ENCODE results near the gene NEGR1. TPM values are rescaled to one million over a fixed set of nuclear protein-coding genes. Genes with fewer than 3 reads are reported as not detected.

Gene NEGR1
- total RNA-seq, 1 donor from 2014 or later: not detected

DNA sequence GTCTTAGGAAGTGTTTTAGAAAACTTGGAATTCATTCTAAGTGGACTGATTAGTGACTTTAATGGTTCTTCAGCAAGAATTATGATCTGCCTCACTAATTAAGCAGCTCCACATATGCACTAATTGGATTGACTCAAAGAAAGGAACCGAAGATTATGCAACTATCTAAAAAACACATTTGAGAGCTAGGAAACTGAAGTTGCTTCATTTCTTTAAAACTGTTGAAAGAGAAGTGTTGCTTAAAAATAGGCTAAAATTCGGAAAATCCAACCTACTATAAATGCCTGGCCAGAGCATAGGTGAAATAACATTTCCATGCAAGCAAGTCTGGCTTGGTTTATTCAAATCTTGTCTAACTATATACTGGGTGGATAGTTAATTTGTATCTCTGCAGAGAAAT lies 698.6 kb downstream of the NEGR1 start:
- DNase-seq (ENCODE audit: low spot score): no peak
- H3K27ac Mint-ChIP-seq: no peak overlapping the region
- H3K27me3 Mint-ChIP-seq (ENCODE audit: low read depth): no peaks in the 10 kb centered on the region
- intact Hi-C loops (cut with micrococcal nuclease): no loop called here
- no peaks in the 10 kb centered on the region for H3K36me3 Mint-ChIP-seq (ENCODE audit: low read depth)
- no peak overlapping the region for H3K4me3 Mint-ChIP-seq (ENCODE audit: low read depth)
- H3K4me1 Mint-ChIP-seq (ENCODE audit: low read depth): no peaks in the 10 kb centered on the region
- no peaks in the 10 kb centered on the region for H3K9me3 Mint-ChIP-seq

DNA sequence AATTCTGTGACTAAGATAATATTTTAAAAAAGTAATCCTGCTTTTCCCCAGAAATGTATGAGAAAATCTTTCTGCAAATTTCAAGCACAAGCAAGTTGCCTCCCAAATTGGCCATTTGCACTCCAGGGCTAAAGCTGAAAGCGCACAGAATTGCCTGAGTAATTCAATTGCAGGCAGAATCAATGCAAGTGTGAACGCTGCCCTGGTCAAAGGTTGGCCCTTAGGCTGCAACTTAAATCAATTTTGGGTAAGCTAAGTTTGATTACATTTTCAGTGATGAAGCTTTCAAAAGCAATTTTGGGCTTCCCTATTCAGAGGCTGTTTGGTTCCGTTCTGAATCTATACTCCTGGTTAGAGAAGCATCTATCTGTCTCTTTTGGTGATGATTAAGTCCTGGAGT lies 699.7 kb downstream of the NEGR1 start:
- H3K4me3 Mint-ChIP-seq (ENCODE audit: low read depth): no peak overlapping the region
- H3K4me1 Mint-ChIP-seq (ENCODE audit: low read depth): no peaks in the 10 kb centered on the region
- intact Hi-C loops (cut with micrococcal nuclease): no loop called here
- no peaks in the 10 kb centered on the region for H3K27me3 Mint-ChIP-seq (ENCODE audit: low read depth)
- no peak overlapping the region for H3K27ac Mint-ChIP-seq
- DNase-seq (ENCODE audit: low spot score): no peak
- H3K9me3 Mint-ChIP-seq: no peaks in the 10 kb centered on the region
- no peaks in the 10 kb centered on the region for H3K36me3 Mint-ChIP-seq (ENCODE audit: low read depth)

DNA sequence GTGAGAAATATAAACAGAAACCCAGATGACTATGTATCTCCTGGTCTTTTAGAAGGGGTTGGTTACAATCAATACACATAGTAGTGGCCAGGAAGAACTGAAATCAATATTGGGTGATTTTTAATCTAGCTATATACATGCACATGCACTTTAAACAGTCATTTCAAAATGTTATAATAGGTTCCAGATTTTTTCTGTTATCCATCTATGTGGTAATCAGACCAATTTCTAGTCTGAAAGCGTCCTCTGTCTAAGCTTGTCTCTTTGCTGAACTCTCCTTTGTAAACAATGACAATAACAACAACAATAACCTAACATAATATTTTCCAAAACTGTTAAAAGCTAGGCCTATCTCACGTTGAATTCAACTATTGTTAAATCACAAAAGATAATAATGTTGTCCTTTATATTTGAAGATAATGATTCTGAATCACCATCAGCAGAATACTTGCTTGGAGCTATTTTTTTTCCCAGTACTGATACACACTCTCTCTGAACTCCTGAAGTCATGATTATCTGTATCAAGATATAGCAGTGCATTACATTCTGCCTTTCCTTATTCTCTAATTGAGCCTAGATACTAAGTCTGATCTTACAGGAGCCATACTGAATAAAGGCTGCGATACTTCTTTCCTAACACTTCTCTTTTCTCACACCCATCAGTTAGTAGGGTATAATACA lies 704.7 kb downstream of the NEGR1 start:
- intact Hi-C loops (cut with micrococcal nuclease): no loop called here
- H3K36me3 Mint-ChIP-seq (ENCODE audit: low read depth): no peaks in the 10 kb centered on the region
- no peaks in the 10 kb centered on the region for H3K4me1 Mint-ChIP-seq (ENCODE audit: low read depth)

DNA sequence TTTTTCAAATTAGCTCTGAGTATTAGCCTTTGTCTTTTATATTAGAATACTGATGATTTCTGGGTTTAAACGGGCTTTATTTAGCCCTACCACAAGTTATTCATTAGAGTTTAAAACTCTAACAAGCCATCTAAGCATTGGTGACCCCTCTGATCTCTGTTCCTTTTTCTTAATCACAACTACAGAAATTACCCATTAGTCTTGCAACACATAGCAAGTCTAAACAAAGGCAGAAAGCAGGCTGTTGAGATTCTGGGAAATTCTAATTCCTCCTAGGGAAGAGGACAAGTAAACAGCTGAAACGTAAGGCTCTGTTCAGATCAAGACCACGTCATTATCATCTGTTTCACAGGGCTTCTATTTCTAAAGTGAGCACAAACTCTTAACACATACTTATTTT lies 710.3 kb downstream of the NEGR1 start:
- Mint-ChIP-seq H3K36me3 (ENCODE audit: low read depth) (no peaks in the 10 kb centered on the region), H3K27me3 (ENCODE audit: low read depth) (no peaks in the 10 kb centered on the region), H3K27ac (no peak overlapping the region), H3K4me1 (ENCODE audit: low read depth) (no peaks in the 10 kb centered on the region), H3K4me3 (ENCODE audit: low read depth) (no peak overlapping the region), H3K9me3 (no peaks in the 10 kb centered on the region)
- no peak for DNase-seq (ENCODE audit: low spot score)
- intact Hi-C loops (cut with micrococcal nuclease): no loop called here

More for the DNA sequence above, 704.7 kb downstream of the NEGR1 start:
- H3K9me3 Mint-ChIP-seq: no peaks in the 10 kb centered on the region
- DNase-seq (ENCODE audit: low spot score): no peak
- no peaks in the 10 kb centered on the region for H3K27me3 Mint-ChIP-seq (ENCODE audit: low read depth)
- H3K27ac Mint-ChIP-seq: no peak overlapping the region
- no peak overlapping the region for H3K4me3 Mint-ChIP-seq (ENCODE audit: low read depth)

DNA sequence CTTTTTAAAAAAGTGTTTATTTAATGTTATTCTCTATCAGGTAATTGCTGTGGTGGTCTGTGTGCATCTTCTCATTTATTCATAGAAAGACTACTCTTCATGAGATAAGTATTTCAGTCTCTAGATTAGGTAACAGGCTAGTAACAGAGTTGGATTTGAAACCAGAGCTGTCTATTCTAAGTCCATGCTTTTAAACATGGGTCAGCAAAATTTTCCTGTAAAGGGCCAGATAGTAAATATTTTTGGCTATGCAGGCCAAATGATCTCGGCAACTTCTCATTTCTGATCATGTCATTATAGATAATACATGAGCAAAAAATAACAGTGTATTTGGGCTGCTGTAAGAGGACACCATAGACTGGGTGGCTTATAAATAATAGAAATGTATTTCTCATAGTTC lies 715.9 kb downstream of the NEGR1 start:
- intact Hi-C loops (cut with micrococcal nuclease): no loop called here
- no peak for DNase-seq (ENCODE audit: low spot score)
- Mint-ChIP-seq H3K36me3 (ENCODE audit: low read depth) (no peaks in the 10 kb centered on the region), H3K4me1 (ENCODE audit: low read depth) (no peaks in the 10 kb centered on the region), H3K27me3 (ENCODE audit: low read depth) (no peaks in the 10 kb centered on the region), H3K4me3 (ENCODE audit: low read depth) (no peak overlapping the region), H3K27ac (no peak overlapping the region), H3K9me3 (no peaks in the 10 kb centered on the region)

DNA sequence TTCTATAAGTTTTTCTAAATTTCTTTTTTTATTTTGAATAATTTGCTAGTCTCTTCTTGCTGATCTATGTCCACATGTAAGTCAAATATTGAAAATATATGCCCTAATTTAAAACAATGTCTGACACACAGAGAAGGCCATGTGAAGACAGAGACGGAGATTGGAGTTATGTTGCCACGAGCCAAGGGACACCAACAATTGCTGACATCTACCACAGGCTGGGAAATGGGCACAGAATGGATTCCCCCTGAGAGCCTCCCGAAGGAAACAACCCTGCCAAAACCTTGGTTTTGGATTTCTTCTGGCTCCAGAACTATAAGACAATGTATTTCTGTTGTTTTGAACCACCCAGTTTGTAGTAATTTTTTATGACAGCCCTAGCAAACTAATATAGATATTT lies 716.5 kb downstream of the NEGR1 start:
- Mint-ChIP-seq H3K27me3 (ENCODE audit: low read depth) (no peaks in the 10 kb centered on the region), H3K4me1 (ENCODE audit: low read depth) (no peaks in the 10 kb centered on the region), H3K27ac (no peak overlapping the region), H3K36me3 (ENCODE audit: low read depth) (no peaks in the 10 kb centered on the region), H3K9me3 (no peaks in the 10 kb centered on the region), H3K4me3 (ENCODE audit: low read depth) (no peak overlapping the region)
- DNase-seq (ENCODE audit: low spot score): no peak
- intact Hi-C loops (cut with micrococcal nuclease): no loop called here

DNA sequence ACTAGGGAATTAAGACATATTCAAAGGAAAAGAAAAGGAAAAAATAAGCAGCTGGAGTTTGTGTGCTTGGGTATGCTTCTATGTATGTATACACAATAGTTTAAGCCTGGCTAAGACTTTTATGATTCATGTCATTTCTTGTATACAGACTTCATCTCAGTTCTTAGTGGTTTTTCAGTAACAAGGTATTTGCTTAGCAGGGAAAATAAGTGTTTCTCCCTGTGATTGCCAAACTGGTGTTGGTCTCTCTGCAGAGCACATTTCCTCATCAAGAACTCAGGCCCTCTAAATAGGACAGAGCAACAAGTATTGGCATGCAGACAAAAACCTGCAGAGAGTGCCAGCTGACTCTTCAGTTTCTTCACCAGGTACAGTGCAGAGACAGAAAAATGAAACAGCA lies 717.1 kb downstream of the NEGR1 start:
- intact Hi-C loops (cut with micrococcal nuclease): no loop called here
- DNase-seq (ENCODE audit: low spot score): no peak
- H3K9me3 Mint-ChIP-seq: no peaks in the 10 kb centered on the region
- no peak overlapping the region for H3K4me3 Mint-ChIP-seq (ENCODE audit: low read depth)
- H3K27me3 Mint-ChIP-seq (ENCODE audit: low read depth): no peaks in the 10 kb centered on the region
- H3K4me1 Mint-ChIP-seq (ENCODE audit: low read depth): no peaks in the 10 kb centered on the region
- no peaks in the 10 kb centered on the region for H3K36me3 Mint-ChIP-seq (ENCODE audit: low read depth)
- H3K27ac Mint-ChIP-seq: no peak overlapping the region

DNA sequence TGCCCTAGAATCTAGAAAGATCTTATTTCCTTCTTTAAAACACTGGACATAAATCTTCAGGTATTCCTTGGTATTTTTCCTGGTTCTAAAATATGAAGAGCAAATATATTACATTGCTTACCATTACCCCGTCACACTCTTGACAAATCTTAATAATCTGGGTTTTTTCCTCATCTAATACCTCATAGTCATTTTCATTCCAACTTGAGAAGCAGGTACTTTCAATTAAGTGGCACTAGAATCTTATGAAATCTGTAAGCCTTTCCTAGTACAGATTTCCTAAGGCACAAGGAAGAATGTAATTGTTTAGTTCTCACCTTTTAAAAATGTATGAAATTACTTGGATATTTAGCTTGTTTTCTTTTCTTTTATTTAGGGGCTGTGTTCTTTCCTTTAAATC lies 720.0 kb downstream of the NEGR1 start:
- no peak for DNase-seq (ENCODE audit: low spot score)
- no peaks in the 10 kb centered on the region for H3K36me3 Mint-ChIP-seq (ENCODE audit: low read depth)
- intact Hi-C loops (cut with micrococcal nuclease): no loop called here
- no peak overlapping the region for H3K27ac Mint-ChIP-seq
- H3K9me3 Mint-ChIP-seq: no peaks in the 10 kb centered on the region
- H3K27me3 Mint-ChIP-seq (ENCODE audit: low read depth): no peaks in the 10 kb centered on the region
- no peak overlapping the region for H3K4me3 Mint-ChIP-seq (ENCODE audit: low read depth)
- H3K4me1 Mint-ChIP-seq (ENCODE audit: low read depth): no peaks in the 10 kb centered on the region

DNA sequence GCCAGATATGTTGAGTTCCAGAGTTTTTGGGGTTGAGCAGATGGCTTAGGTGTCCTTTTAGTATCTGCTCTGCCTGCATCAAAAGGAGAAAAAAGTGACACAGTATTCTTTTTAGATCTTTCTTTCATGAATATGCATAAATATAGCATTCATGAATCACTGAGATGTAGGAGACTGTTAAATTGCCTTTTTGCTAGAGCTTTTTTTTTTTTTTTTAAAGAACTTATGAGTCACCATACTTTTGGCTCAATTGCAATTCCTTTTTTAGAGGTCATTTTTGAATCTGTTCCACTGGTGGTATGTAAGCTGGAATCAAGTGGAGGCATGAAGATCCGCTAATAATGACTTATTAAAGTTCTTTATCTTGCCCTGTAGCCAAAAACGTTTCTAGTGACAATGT lies 720.6 kb downstream of the NEGR1 start:
- H3K4me3 Mint-ChIP-seq (ENCODE audit: low read depth): no peak overlapping the region
- no peaks in the 10 kb centered on the region for H3K9me3 Mint-ChIP-seq
- H3K4me1 Mint-ChIP-seq (ENCODE audit: low read depth): no peaks in the 10 kb centered on the region
- no peak for DNase-seq (ENCODE audit: low spot score)
- H3K27me3 Mint-ChIP-seq (ENCODE audit: low read depth): no peaks in the 10 kb centered on the region
- H3K27ac Mint-ChIP-seq: no peak overlapping the region
- intact Hi-C loops (cut with micrococcal nuclease): no loop called here
- no peaks in the 10 kb centered on the region for H3K36me3 Mint-ChIP-seq (ENCODE audit: low read depth)

DNA sequence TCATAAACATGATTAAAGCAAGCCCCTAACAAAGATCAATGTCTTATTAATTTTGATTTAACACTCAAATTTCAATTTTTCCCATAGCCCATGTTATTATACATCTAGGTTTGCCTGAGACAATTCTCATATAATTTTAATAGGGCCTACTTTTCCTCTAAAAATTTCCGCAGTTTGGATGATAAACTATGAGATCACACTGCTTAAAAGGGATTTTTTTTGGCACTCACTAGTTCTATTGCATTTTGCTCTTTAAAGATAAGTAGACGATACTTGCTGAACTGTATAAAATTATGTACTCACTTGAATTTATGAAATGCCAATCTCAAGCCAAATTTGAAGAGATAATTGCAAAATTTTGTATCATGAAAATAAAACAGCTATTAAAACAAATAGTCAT lies 721.1 kb downstream of the NEGR1 start:
- no peaks in the 10 kb centered on the region for H3K4me1 Mint-ChIP-seq (ENCODE audit: low read depth)
- H3K4me3 Mint-ChIP-seq (ENCODE audit: low read depth): no peak overlapping the region
- H3K9me3 Mint-ChIP-seq: no peaks in the 10 kb centered on the region
- H3K27ac Mint-ChIP-seq: no peak overlapping the region
- intact Hi-C loops (cut with micrococcal nuclease): no loop called here
- H3K27me3 Mint-ChIP-seq (ENCODE audit: low read depth): no peaks in the 10 kb centered on the region
- no peaks in the 10 kb centered on the region for H3K36me3 Mint-ChIP-seq (ENCODE audit: low read depth)
- DNase-seq (ENCODE audit: low spot score): no peak

DNA sequence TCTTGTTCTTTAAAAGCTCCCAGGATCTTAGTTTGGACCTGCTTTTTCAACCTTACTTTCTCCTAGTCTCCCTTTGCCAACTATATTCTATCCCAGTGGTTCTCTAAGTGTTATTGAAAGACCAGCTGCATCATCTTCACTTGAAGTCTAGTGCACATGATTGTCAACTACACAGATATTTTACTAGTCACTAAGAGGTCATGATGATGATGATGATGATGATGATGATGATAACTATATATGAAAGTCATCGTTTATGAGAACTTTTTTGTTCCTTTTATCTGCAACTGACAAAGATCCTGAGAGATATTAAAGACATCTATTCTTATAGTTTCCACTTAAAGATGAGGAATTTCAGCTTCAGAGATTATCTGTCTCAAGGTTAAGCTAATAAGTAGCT lies 722.5 kb downstream of the NEGR1 start:
- Mint-ChIP-seq H3K4me1 (ENCODE audit: low read depth) (no peaks in the 10 kb centered on the region), H3K9me3 (no peaks in the 10 kb centered on the region), H3K4me3 (ENCODE audit: low read depth) (no peak overlapping the region), H3K27me3 (ENCODE audit: low read depth) (no peaks in the 10 kb centered on the region), H3K36me3 (ENCODE audit: low read depth) (no peaks in the 10 kb centered on the region), H3K27ac (no peak overlapping the region)
- no peak for DNase-seq (ENCODE audit: low spot score)
- intact Hi-C loops (cut with micrococcal nuclease): no loop called here

DNA sequence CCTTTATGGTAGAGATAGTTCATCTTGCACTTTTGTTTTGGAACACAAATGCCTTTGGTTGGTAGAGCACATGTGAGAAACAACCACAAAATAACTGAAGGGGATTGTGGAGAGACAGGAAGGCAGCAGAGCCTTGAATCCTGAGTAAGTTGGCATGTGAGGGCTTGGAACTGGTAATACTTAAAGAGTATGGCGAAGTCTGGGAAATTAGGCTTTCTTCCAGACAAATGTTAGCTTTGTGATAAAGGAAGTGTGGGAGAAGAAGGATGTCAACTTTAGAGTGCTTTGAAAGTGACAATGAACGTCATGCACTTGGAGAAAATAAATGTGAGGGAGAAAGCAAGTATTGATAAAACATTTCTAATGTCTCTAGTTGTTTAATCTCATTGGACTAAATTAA lies 725.2 kb downstream of the NEGR1 start:
- Mint-ChIP-seq H3K27ac (no peak overlapping the region), H3K4me1 (ENCODE audit: low read depth) (no peaks in the 10 kb centered on the region), H3K27me3 (ENCODE audit: low read depth) (no peaks in the 10 kb centered on the region), H3K36me3 (ENCODE audit: low read depth) (no peaks in the 10 kb centered on the region), H3K4me3 (ENCODE audit: low read depth) (no peak overlapping the region), H3K9me3 (no peaks in the 10 kb centered on the region)
- no peak for DNase-seq (ENCODE audit: low spot score)
- intact Hi-C loops (cut with micrococcal nuclease): no loop called here

DNA sequence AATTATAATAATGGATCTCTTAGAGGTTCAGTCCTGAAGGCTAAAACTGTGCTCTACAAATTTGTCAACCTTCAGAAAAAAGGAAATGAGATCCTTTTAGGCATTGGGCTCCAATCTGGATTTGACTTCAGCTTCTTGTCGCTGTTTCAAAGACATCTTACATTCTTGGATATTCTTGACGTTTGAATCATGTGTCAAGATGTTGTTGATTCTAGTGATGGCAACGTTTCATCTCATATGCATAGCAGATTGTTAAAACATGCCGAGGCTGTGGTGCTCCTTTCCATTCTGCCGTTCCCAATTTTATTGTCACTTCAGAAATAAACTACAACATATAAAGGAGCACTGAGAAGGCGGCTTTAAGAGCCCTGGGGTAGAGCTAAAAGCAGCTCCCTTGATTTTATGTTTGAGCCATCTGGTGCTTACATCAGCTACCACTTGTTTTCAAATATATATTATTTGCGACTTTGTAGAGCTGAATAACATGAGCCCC lies 733.9 kb downstream of the NEGR1 start:
- Mint-ChIP-seq H3K36me3 (ENCODE audit: low read depth) (no peaks in the 10 kb centered on the region), H3K4me1 (ENCODE audit: low read depth) (no peaks in the 10 kb centered on the region), H3K27me3 (ENCODE audit: low read depth) (no peaks in the 10 kb centered on the region), H3K4me3 (ENCODE audit: low read depth) (no peak overlapping the region), H3K27ac (no peak overlapping the region), H3K9me3 (no peaks in the 10 kb centered on the region)
- intact Hi-C loops (cut with micrococcal nuclease): no loop called here
- no peak for DNase-seq (ENCODE audit: low spot score)

DNA sequence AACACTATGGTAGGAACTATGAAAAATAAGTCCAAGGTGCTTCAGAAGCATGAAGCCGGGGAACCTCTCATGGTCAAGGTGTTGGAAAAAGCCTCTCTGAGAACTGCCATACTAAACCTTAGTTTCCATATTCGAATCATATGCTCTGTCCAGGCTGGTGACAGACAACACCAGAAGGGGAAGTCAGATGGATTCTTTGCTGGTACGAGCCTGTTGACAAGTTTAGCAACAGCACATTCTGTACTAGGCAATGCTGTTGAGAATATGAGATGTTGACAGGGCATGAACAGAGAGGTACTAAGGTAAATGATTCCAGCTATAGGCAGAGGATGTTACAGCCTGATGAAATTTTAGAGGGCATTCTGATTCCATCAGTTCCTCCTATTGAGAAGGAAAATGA lies 740.2 kb downstream of the NEGR1 start:
- Mint-ChIP-seq H3K4me3 (ENCODE audit: low read depth) (no peak overlapping the region), H3K4me1 (ENCODE audit: low read depth) (no peaks in the 10 kb centered on the region), H3K36me3 (ENCODE audit: low read depth) (no peaks in the 10 kb centered on the region), H3K27ac (no peak overlapping the region), H3K27me3 (ENCODE audit: low read depth) (no peaks in the 10 kb centered on the region), H3K9me3 (no peaks in the 10 kb centered on the region)
- DNase-seq (ENCODE audit: low spot score): no peak
- intact Hi-C loops (cut with micrococcal nuclease): no loop called here

Data from activated T-helper 2 cell treated with anti-CD3 and anti-CD28 coated beads, Interferon-gamma antibody, Interleukin-2, Interleukin-4, amounts not matched to agents 10 μg/mL and 5 μg/mL and 100 μg/mL, durations not matched to agents 14 hours and 24 hours and 36 hours (primary cell).